IMR-90 (cell line): ENCODE data around the gene KRTAP3-1. TPM values are rescaled to one million over a fixed set of nuclear protein-coding genes. Genes with fewer than 3 reads are reported as not detected.

ENCODE experiments used
- ATAC-seq: fragments of 200-7000 bp; cut with Tn5 transposase; 2 replicates; pipeline ENCODE4 v1.9.1; 2020; ENCODE audit warnings: low read depth, mild to moderate bottlenecking, moderate library complexity
- BruUV-seq: library from RNA; stranded (reverse); fragments of 400-500 nt; replicated peaks from 2 replicates; lab custom pipeline; 2021; lab: Mats Ljungman, UMichigan
- CTCF ChIA-PET: fragments of 300-600 bp; formaldehyde crosslinking; extraction: SDS; loops from one replicate; lab custom pipeline; 2021; ENCODE audit warnings: antibody characterized with exemption; lab: Yijun Ruan, JAX
- POLR2A ChIA-PET: fragments of 300-600 bp; sonication (Branson Sonifier 250); formaldehyde crosslinking; loops from one replicate; lab custom pipeline; 2022; ENCODE audit warnings: antibody characterized with exemption; ENCODE audit not compliant: unreplicated experiment; lab: Charles Lee
- DNase-seq: peaks from one replicate; pipeline ENCODE4 v3.0.0; 2013
- H2AFZ ChIP-seq: replicated peaks from 2 replicates; pipeline ENCODE3; 2013; ENCODE audit warnings: low read length, mild to moderate bottlenecking; ENCODE audit not compliant: poor library complexity
- H2AK5ac ChIP-seq: 2 replicates; pipeline ENCODE4 v1.6.1; 2013; ENCODE audit warnings: low read depth, low read length, inconsistent platforms
- H2AK9ac ChIP-seq: replicated peaks from 2 replicates; pipeline ENCODE3; 2013; ENCODE audit warnings: mild to moderate bottlenecking, low read depth, low read length, moderate library complexity; ENCODE audit not compliant: poor library complexity
- H2BK120ac ChIP-seq: 2 replicates; pipeline ENCODE4 v1.6.1; 2013; ENCODE audit warnings: low read depth, low read length, inconsistent platforms
- H2BK15ac ChIP-seq: 3 replicates; pipeline ENCODE4 v1.6.1; 2013; ENCODE audit warnings: low read depth, low read length, inconsistent platforms
- H2BK20ac ChIP-seq: 2 replicates; pipeline ENCODE4 v1.6.1; 2013; ENCODE audit warnings: low read depth, mild to moderate bottlenecking, inconsistent platforms, low read length, moderate library complexity
- H2BK5ac ChIP-seq: 2 replicates; pipeline ENCODE4 v1.6.1; 2013; ENCODE audit warnings: mild to moderate bottlenecking, low read depth, low read length, inconsistent platforms; ENCODE audit not compliant: poor library complexity, severe bottlenecking
- H3K14ac ChIP-seq: replicated peaks from 2 replicates; pipeline ENCODE4 v1.6.1; 2013; ENCODE audit warnings: low read depth, low read length, inconsistent platforms
- H3K18ac ChIP-seq: 2 replicates; pipeline ENCODE4 v1.6.1; 2013; ENCODE audit warnings: low read depth, low read length, control low read depth
- H3K23ac ChIP-seq: 2 replicates; pipeline ENCODE4 v1.6.1; 2013; ENCODE audit warnings: low read depth, low read length, inconsistent platforms
- H3K27ac ChIP-seq: 2 replicates; pipeline ENCODE4 v1.5.1; 2013; ENCODE audit warnings: mild to moderate bottlenecking, control low read depth, low read length; ENCODE audit not compliant: insufficient read depth
- H3K27me3 ChIP-seq: 2 replicates; pipeline ENCODE4 v1.6.1; 2013; ENCODE audit warnings: low read length; ENCODE audit not compliant: control insufficient read depth, insufficient read depth
- H3K36me3 ChIP-seq: 2 replicates; pipeline ENCODE4 v1.6.1; 2013; ENCODE audit warnings: low read length, mixed read lengths; ENCODE audit not compliant: control insufficient read depth, insufficient read depth
- H3K4ac ChIP-seq: 2 replicates; pipeline ENCODE4 v1.6.1; 2013; ENCODE audit warnings: low read depth, low read length, inconsistent platforms
- H3K4me1 ChIP-seq: 2 replicates; pipeline ENCODE4 v1.6.1; 2013; ENCODE audit warnings: low read length, mixed read lengths; ENCODE audit not compliant: control insufficient read depth, insufficient read depth
- H3K4me2 ChIP-seq: 2 replicates; pipeline ENCODE4 v1.6.1; 2013; ENCODE audit warnings: low read depth, mild to moderate bottlenecking, control low read depth, low read length, moderate library complexity
- H3K4me3 ChIP-seq: 2 replicates; pipeline ENCODE4 v1.5.1; 2013; ENCODE audit warnings: low read depth, mild to moderate bottlenecking, control low read depth, low read length, moderate library complexity; ENCODE audit not compliant: insufficient read depth
- H3K56ac ChIP-seq: 2 replicates; pipeline ENCODE4 v1.6.1; 2013; ENCODE audit warnings: low read length, inconsistent platforms; ENCODE audit not compliant: insufficient read depth; ENCODE audit errors: extremely low read depth
- H3K79me1 ChIP-seq, 2 experiments: 2 replicates each; pipeline ENCODE4 v1.6.1; 2013; ENCODE audit warnings: low read length in 2 of 2, inconsistent platforms in 1 of 2, low read depth in 1 of 2
- H3K9ac ChIP-seq: 2 replicates; pipeline ENCODE4 v1.6.1; 2013; ENCODE audit warnings: low read depth, low read length, control low read depth
- H3K9me1 ChIP-seq: 2 replicates; pipeline ENCODE4 v1.6.1; 2013; ENCODE audit warnings: low read length, inconsistent platforms; ENCODE audit not compliant: insufficient read depth
- H3K9me3 ChIP-seq: 2 replicates; pipeline ENCODE4 v1.6.1; 2013; ENCODE audit warnings: low read length; ENCODE audit not compliant: control insufficient read depth, insufficient read depth
- H4K20me1 ChIP-seq: 2 replicates; pipeline ENCODE4 v1.6.1; 2013; ENCODE audit warnings: low read length, inconsistent platforms; ENCODE audit not compliant: insufficient read depth
- H4K5ac ChIP-seq: 2 replicates; pipeline ENCODE4 v1.6.1; 2013; ENCODE audit warnings: mild to moderate bottlenecking, low read depth, low read length, control low read depth
- H4K8ac ChIP-seq, 2 experiments: 2 replicates each; pipeline ENCODE4 v1.6.1; 2013; ENCODE audit warnings: low read depth in 2 of 2, low read length in 2 of 2, control low read depth in 1 of 2, inconsistent platforms in 1 of 2
- H4K91ac ChIP-seq: 2 replicates; pipeline ENCODE4 v1.6.1; 2013; ENCODE audit warnings: low read depth, low read length, inconsistent platforms; ENCODE audit not compliant: insufficient read depth
- BHLHE40 ChIP-seq: fragments of 150-350 bp; IDR thresholded peaks from 2 replicates; pipeline ENCODE4 v1.6.1; 2016; ENCODE audit warnings: mild to moderate bottlenecking, low read depth, low read length
- CEBPB ChIP-seq: IDR thresholded peaks from 2 replicates; pipeline ENCODE4 v1.6.1; 2012; ENCODE audit warnings: low read depth, low read length, improper control_type of control experiment
- CHD1 ChIP-seq: IDR thresholded peaks from 2 replicates; pipeline ENCODE4 v1.6.1; 2012; ENCODE audit warnings: low read depth, low read length, improper control_type of control experiment
- CTCF ChIP-seq: conservative IDR thresholded peaks from 2 replicates; pipeline ENCODE4 v1.5.1; 2012; ENCODE audit warnings: mild to moderate bottlenecking, low read depth, low read length, improper control_type of control experiment
- ELK1 ChIP-seq: fragments of 150-350 bp; IDR thresholded peaks from 2 replicates; pipeline ENCODE4 v1.6.1; 2016; ENCODE audit warnings: low read depth, mild to moderate bottlenecking, low read length, moderate library complexity, borderline replicate concordance
- FOS ChIP-seq: fragments of 150-350 bp; IDR thresholded peaks from 2 replicates; pipeline ENCODE4 v1.6.1; 2016; ENCODE audit warnings: low read depth, low read length
- MAFK ChIP-seq: IDR thresholded peaks from 2 replicates; pipeline ENCODE4 v1.6.1; 2012; ENCODE audit warnings: low read depth, low read length, improper control_type of control experiment
- MAZ ChIP-seq: IDR thresholded peaks from 2 replicates; pipeline ENCODE4 v1.6.1; 2012; ENCODE audit warnings: low read depth, mild to moderate bottlenecking, low read length, improper control_type of control experiment, moderate library complexity, borderline replicate concordance
- MXI1 ChIP-seq: IDR thresholded peaks from 2 replicates; pipeline ENCODE4 v1.6.1; 2012; ENCODE audit warnings: low read depth, mild to moderate bottlenecking, low read length, moderate library complexity, borderline replicate concordance
- NFE2L2 ChIP-seq: fragments of 150-350 bp; IDR thresholded peaks from 2 replicates; pipeline ENCODE4 v1.6.1; 2016; ENCODE audit warnings: low read depth, mild to moderate bottlenecking, low read length
- POLR2A ChIP-seq: IDR thresholded peaks from 2 replicates; pipeline ENCODE4 v1.6.1; 2012; ENCODE audit warnings: mild to moderate bottlenecking, low read depth, low read length
- RAD21 ChIP-seq: IDR thresholded peaks from 2 replicates; pipeline ENCODE4 v1.6.1; 2012; ENCODE audit warnings: low read length, improper control_type of control experiment
- RCOR1 ChIP-seq: IDR thresholded peaks from 2 replicates; pipeline ENCODE4 v1.6.1; 2012; ENCODE audit warnings: mild to moderate bottlenecking, low read length, improper control_type of control experiment; ENCODE audit not compliant: insufficient replicate concordance
- RFX5 ChIP-seq: IDR thresholded peaks from 2 replicates; pipeline ENCODE4 v1.8.0; 2012; ENCODE audit warnings: low read depth, mild to moderate bottlenecking, low read length, moderate library complexity
- SMC3 ChIP-seq: fragments of 150-350 bp; IDR thresholded peaks from 2 replicates; pipeline ENCODE4 v1.6.1; 2016; ENCODE audit warnings: low read depth, mild to moderate bottlenecking, antibody characterized with exemption, low read length, moderate library complexity
- USF2 ChIP-seq: fragments of 150-350 bp; IDR thresholded peaks from 2 replicates; pipeline ENCODE4 v1.6.1; 2017; ENCODE audit warnings: mild to moderate bottlenecking, antibody characterized with exemption, low read length, low read depth
- WGBS, 2 experiments: methylation state at CpG; one replicate each; pipeline versions ENCODE4 v1.1.5 to v1.1.7; 2013; ENCODE audit warnings: missing lambda C conversion rate in 2 of 2; ENCODE audit not compliant: insufficient read length in 1 of 2; ENCODE audit errors: extremely low coverage in 2 of 2; 5-methylcytosine and 5-hydroxymethylcytosine counted together
- dilution Hi-C: fragments of 300-500 bp; cut with HindIII; formaldehyde crosslinking; loops from one replicate; pipeline ENCODE4 v1.14.3; 2018; ENCODE audit warnings: low sequenced_read_pairs; ENCODE audit not compliant: unreplicated experiment
- in situ Hi-C: fragments of 300-500 bp; cut with MboI; formaldehyde crosslinking; loops from 3 replicates; pipeline ENCODE4 v1.14.3; 2019; ENCODE audit warnings: low sequenced_read_pairs, inconsistent platforms, mixed read lengths
- intact Hi-C: fragments of 100-400 bp; cut with micrococcal nuclease; formaldehyde crosslinking; loops from 2 replicates; pipeline ENCODE4 v1.10.0; 2022
- polyA plus RNA-seq, 3 experiments: library from polyadenylated mRNA; depleted of rRNA; stranded (reverse); fragments of >200 nt; gene quantifications; 2 replicates each; pipeline ENCODE4 v1.2.3, GENCODE V29; 2012; ENCODE audit warnings: low replicate concordance in 1 of 3
- total RNA-seq: library from RNA; depleted of rRNA; stranded (reverse); fragments of >200 nt; gene quantifications from 2 replicates; pipeline ENCODE4 v1.2.3, GENCODE V29; 2012

Gene KRTAP3-1
- total and polyA plus RNA-seq, 2 of the 4 experiments (the other 2 are of a cell fraction): not detected

- Histone ChIP-seq H2AK5ac (no peak overlapping the region), H2AFZ (peak overlapping the region; percentile 44), H4K8ac (no peak overlapping the region), H3K4ac (no peak overlapping the region), H3K4me3 (no peak overlapping the region), H3K9me3 (no peaks in the 10 kb centered on the region), H3K27me3 (no peaks in the 10 kb centered on the region), H3K14ac (no peak overlapping the region; the same call in 1 of the 2 replicates), H2BK15ac (no peak overlapping the region; the same call in 2 of the 3 replicates), H2AK9ac (no peak overlapping the region), H3K9ac (no peak overlapping the region), H3K56ac (no peak overlapping the region), H4K5ac (no peak overlapping the region), H3K18ac (no peak overlapping the region), H3K23ac (no peak overlapping the region), H2BK20ac (no peak overlapping the region), H3K4me1 (no peaks in the 10 kb centered on the region), H4K20me1 (no peaks in the 10 kb centered on the region), H2BK120ac (no peak overlapping the region), H3K36me3 (no peaks in the 10 kb centered on the region), H3K79me1 (no peaks in the 10 kb centered on the region), H3K27ac (no peak overlapping the region), H2BK5ac (no peak overlapping the region), H3K9me1 (no peaks in the 10 kb centered on the region), H4K91ac (no peak overlapping the region), H3K4me2 (no peak overlapping the region)
- dilution Hi-C loops (no loop called here), in situ Hi-C loops (no loop called here), intact Hi-C loops (no loop called here)
- no TSS peak for BruUV-seq
- TF ChIP-seq FOS (no peak), RFX5 (no peak), RCOR1 (no peak), RAD21 (no peak), MAZ (no peak), USF2 (no peak), CTCF (no peak), SMC3 (no peak), CHD1 (no peak), NFE2L2 (no peak), MXI1 (no peak), MAFK (no peak), BHLHE40 (no peak), POLR2A (no peak), ELK1 (no peak), CEBPB (no peak)
- DNase-seq (no peak), ATAC-seq (no peak)
- CTCF ChIA-PET: no interaction called here
- WGBS, 2 experiments: 58% methylated on average over 4 of the region's 8 CpGs; no CpG with 5 or more reads in 1 of the 2 experiments
- POLR2A ChIA-PET: no interaction called here
Measured at GRCh38 chr17:40986920-40987319, 22.0 kb downstream of the KRTAP3-1 start.
